C1 segment of cervical spinal cord (tissue), 14 donors: ENCODE results near the gene ADGRG3.

ENCODE experiments used
- DNase-seq, 14 donors: peaks; one replicate each; lab custom pipeline; 2025; lab: John Stamatoyannopoulos, UW

ADGRG3 gene

GRCh38 chr16:57645691-57646387 is 22.3 kb upstream of the ADGRG3 start:
- DNase-seq, result no peak

DNA sequence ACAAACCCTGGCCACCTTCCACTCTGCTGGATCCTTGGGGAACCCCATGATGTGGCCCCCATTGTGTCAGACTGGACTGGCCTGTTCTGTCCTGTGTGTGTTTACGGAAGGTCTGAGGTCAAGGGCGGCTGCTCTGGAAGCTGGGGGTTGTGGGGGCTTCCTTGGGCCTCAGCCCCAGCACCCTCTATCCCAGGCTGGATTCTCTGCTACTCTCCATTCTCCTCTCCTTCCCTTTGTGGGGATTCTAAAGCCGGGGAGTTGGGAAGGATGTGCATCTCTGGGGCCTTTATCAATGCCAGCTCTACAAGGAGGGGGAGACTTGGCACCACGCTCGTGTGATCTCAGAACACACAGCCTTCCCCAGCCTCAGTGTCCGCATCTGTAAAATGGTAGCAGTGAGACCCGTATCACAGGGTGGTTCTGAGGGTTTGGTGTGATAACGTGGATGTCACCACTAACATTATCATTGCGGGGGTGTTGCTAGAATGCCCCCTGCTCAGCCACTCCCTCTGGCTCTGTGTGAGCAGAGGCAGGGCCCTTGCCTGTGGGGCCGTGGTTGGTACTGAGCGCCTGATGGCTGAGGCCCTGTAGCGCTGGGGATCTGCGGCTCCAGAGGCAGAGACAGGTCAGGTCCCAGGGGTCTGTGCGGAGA is 21.6 kb upstream of the ADGRG3 start:
- DNase-seq, result no peak

DNA sequence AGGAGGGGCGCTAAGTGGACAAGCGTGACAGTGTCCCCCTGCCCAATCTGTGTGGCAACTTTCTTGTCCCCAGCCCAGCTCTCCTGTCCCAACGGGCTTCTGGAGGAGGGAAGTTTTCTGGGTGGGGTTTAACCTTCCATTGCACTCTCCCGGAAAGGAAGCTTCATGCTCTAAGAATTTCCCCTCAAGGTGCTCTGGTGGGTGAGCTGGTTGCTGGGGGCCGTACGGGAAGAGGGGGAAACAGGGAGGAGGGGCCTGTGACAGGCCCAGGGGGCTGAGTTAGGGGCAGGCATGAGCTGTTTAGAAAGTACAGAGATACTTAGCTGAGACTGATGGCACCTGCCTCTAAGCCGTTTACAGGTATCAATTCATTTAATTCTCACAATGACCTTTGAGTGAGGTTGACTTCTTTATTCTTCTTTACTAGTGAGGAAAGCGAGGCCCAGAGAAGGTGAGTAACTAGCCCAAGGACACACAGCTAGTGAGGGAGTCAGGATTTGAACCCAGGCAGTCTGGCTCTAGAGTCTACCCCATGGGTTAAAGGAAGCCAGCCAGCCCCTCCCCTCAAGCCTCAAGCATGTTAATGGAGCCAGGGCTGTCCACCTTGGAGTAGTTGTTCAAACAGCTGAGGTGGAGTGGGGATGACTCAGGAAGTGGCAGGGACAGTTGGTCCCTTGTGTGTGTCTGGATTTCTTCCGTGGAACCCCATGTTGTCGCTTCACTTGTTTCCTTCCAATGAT is 20.8 kb upstream of the ADGRG3 start:
- DNase-seq, result no peak

DNA sequence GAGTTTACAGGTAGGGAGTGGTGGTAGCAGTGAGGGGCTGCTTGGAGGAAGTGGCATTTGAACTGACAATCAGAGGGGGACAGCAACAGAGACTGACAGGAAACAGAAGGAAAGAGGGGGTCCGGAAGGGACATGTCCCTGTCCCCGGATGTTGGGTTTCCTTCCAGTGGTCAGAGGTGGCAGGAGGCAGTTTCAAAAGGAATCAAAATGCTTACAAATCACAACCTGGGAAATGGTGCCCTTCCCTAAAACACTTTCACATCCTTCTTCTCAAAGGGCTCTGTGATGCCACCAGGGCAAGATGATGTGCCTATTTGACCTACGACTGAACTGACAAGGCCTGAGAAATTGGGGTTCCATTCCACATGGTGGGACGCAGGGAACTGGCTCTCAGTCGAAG is 20.0 kb upstream of the ADGRG3 start:
- DNase-seq, result peak in 3 of 14 donors; percentile 25 to 37 (median 33)

DNA sequence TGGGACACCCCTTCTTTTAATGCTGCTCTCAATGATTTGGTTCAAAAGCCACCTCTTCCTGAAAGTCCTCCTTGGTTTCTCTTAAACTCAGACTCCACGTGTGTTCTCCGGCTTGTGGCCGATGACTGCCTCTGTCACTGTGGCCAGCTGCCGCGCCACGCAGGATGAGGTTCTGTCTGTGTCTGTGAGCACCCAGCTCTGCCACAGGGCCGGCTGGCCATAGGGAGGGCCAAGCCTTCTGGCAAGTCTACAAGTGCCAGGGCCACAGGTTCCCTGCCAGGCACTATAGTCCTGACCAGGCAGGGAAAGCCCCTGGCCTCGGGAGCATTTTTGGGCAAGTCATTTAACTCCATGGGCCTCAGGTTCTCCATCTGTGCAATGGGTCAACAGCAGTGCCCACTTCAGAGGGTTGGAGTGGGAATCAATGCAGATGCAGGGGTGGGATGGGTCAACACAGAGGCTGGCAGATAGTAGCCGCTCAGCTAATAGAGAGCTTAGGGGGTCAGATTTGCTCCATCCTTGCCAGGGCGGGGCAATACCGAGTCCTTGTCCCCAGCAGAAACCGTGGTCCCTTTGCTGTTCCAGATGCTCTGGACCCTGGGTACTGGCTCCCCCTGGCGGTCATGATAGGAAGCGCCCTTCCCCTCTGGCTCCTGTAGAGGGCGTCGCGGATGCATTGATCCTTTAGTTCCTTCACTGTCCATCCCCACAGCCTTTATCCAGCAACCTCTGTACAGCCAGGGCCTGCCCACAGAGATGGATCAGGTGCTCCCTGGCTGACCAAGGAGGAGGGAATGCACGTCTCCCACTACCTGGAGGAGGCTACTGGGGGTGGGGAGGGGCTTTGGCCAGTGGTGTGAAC is 19.3 kb upstream of the ADGRG3 start:
- peak in 13 of 14 donors; percentile 8 to 86 (median 66) for DNase-seq

DNA sequence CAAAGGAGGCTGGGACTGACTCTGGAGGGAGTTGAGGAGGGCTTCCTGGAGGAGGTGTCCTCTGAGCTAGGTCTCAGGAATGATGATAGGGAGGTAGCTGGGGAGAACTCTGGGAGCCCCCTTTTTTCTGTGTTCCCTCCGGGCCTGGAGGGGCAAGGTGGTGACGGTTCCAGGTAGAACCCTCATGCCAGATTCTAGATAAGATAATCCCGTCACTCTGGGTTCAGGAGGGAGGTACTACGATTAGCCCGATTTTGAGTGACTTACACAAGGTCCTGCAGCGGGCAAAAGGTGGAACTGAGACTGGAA is 18.7 kb upstream of the ADGRG3 start:
- DNase-seq, result no peak

- DNase-seq, result no peak
These were observed 18.3 kb upstream of the ADGRG3 start for GRCh38 chr16:57649846-57650245.

GRCh38 chr16:57651344-57652333 is 16.5 kb upstream of the ADGRG3 start:
- no peak for DNase-seq

- no peak for DNase-seq
These were observed 15.2 kb upstream of the ADGRG3 start for GRCh38 chr16:57652695-57653471.

- DNase-seq, result no peak
These were observed 14.2 kb upstream of the ADGRG3 start for GRCh38 chr16:57653936-57654335.

- DNase-seq, result no peak
These were observed 11.7 kb upstream of the ADGRG3 start for GRCh38 chr16:57656342-57656955.

DNA sequence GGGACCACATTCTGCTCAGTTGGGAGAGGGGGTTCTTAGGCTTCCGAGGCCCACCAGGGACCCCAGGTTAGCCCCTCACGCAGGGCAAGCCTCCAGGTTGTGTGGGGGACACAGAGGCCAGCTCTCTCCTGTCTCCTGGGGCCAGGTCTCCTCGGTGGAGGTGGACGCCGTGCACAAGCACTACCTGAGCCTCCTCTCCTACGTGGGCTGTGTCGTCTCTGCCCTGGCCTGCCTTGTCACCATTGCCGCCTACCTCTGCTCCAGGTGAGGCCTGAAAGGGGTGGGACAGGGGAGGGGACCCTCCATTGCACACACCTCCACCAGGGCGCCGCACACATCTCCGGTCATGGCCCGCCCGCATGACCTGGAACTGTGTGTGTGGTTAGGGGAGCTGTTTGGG is 10.9 kb upstream of the ADGRG3 start:
- DNase-seq, result no peak

DNA sequence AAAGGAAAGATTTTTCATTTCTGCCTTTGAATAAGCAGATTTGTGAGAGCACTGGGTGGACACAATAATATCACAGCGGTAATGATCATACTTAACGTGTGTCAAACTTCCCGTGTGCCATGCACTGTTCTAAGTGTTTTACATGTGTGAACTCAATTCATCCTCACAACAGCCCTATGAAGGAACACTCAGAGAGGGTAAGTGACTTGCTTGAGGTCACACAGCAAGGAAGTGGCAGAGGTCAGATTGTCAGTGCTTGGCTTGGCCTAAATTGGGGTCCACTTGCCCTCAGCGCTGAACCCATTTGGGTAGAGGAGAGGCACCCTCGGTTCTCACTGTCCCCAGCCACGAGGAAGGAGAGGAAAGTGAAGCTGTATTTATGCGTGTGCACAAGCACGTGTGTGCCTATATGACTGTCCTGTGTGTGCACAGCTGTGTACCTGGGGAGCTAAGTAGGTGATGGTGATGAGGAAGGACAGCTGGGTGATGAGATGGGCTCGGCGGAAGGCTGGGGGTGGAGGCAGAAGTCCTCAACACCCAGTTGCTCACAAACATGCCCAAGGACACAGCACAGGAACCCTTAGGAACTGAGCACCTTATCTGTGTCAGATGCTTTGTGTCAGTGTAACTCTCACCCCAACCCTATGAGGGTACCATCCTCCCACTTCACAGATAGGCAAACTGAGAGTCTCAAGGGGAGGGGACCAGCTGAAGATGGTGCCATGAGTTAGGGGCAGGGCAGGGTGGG is 9.8 kb upstream of the ADGRG3 start:
- DNase-seq, result no peak

DNA sequence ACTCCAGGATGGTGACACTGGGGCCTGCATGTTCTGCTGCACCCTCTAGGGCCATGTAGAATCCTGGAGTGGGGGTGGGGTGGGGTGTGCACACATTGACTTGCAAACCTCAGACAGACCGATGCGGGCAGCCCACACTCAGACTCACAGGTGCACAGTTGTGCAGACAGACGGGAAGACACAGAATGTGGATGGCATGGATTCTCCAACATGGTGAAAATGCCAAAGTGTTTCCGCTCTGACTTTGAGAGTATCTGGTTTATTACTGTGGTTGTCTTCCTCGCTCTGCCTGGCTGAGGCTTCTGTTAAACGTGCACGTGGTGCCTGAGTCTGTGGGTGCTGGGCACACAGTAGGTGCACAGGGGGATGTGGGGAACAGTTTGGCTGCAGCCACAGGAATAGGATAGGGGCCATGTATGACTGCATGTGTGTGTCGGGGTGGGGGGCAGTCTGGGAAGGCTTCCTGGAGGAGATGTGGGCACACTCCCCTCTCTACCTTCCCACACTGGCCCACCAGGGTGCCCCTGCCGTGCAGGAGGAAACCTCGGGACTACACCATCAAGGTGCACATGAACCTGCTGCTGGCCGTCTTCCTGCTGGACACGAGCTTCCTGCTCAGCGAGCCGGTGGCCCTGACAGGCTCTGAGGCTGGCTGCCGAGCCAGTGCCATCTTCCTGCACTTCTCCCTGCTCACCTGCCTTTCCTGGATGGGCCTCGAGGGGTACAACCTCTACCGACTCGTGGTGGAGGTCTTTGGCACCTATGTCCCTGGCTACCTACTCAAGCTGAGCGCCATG is 9.0 kb upstream of the ADGRG3 start:
- DNase-seq, result no peak

DNA sequence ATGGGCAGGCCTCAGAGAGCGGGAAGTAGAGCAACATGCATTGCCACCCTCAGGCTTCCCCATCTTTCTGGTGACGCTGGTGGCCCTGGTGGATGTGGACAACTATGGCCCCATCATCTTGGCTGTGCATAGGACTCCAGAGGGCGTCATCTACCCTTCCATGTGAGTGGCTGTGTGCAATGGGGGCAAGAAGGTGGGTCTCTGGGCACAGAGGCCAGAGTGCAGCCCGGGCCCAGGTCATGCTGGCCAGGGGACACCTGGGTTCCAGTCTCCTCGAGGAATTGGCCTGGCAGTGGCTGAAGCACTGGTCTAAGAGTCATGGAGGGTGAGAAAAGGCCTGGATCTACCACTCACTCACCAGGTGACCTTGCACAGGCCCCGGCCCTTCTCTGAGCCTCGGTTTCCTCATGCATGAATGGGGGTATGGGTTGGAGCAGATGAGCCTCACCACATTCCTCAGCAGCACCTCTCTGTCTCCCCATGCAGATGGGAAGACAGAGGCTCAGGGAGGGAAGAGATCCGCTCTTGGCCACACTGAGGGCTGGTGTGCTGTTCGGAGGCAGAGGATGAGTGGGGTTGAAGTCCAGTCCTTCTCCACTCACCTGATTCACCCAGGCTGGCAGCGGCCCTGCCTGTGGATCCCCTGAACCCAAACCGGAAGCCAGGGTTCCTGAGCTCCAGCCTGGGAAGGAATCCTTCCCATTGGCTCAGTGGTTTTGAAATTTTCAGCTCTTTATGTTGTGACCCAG is 7.2 kb upstream of the ADGRG3 start:
- no peak for DNase-seq

DNA sequence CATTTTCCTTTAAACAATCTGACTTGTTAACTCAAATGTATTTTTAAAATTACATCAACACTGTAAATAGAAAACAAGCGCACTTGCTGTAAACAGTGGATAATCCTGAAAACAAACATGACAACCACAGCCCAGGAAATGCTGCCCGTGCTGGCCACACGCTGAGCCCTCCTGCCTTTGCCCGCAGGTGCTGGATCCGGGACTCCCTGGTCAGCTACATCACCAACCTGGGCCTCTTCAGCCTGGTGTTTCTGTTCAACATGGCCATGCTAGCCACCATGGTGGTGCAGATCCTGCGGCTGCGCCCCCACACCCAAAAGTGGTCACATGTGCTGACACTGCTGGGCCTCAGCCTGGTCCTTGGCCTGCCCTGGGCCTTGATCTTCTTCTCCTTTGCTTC is 6.6 kb upstream of the ADGRG3 start:
- DNase-seq, result no peak
